Stomach (tissue), 4 donors: ENCODE measurements around the gene GDI2.

Experiments
- CTCF ChIP-seq, 7 experiments: fragments of 450-650 bp in 4 of 7; fragments of 200-600 bp in 3 of 7; sonication (generic) in 3 of 7; IDR thresholded peaks; one replicate each; pipeline ENCODE4 v1.5.1; 2016 to 2019; ENCODE audit warnings: antibody characterized with exemption in 7 of 7, control low read depth in 2 of 7, mild to moderate bottlenecking in 1 of 7
- EP300 ChIP-seq: sonication (generic); formaldehyde crosslinking; IDR thresholded peaks from one replicate; pipeline ENCODE4 v1.6.1; 2017; ENCODE audit warnings: antibody characterized with exemption
- POLR2A ChIP-seq, 4 donors: fragments of 450-650 bp; IDR thresholded peaks; one replicate each; pipeline ENCODE4 v1.6.1; 2016; ENCODE audit warnings: antibody characterized with exemption in 4 of 4, control low read depth in 2 of 4, mild to moderate bottlenecking in 1 of 4, moderate library complexity in 1 of 4
- POLR2AphosphoS5 ChIP-seq, 3 donors: sonication (generic); formaldehyde crosslinking; IDR thresholded peaks; one replicate each; pipeline ENCODE4 v1.6.1; 2016; ENCODE audit warnings: antibody characterized with exemption in 3 of 3

GRCh38 chr10:5854131-5854475, 40.9 kb upstream of the GDI2 start:
- TF ChIP-seq CTCF (IDR thresholded peaks at IDR 0.05) (no peak), POLR2AphosphoS5 (IDR thresholded peaks at IDR 0.05) (no peak), POLR2A (IDR thresholded peaks at IDR 0.05) (no peak), EP300 (no peak)
